ENCODE measurements around the gene UGT1A6.

Gene UGT1A6

DNA sequence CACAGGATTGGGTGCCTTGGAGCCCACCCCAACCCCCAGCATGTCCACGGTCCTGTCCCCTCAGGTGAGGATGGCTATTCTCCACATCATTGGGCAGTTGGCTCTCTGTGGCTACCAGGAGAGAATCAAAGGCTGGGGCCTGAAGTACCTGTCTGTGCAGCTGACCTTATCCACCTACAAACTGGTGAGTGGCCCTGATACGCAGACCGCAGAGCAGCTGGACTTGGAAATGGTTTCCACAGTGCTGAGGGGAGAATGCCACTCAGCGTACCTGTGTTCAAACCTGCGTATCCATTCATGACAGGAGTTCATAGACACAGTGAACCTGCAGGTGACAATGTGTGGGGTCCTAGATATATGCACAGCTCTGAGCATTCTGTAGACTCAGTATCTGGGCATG is 107.0 kb downstream of the UGT1A6 start:
- no peak for DNase-seq (ENCODE audit: low read depth)
- H3K4me3 ChIP-seq (ENCODE audit: low read depth, low read length): no peak overlapping the region
- TF ChIP-seq, protein P1, sequence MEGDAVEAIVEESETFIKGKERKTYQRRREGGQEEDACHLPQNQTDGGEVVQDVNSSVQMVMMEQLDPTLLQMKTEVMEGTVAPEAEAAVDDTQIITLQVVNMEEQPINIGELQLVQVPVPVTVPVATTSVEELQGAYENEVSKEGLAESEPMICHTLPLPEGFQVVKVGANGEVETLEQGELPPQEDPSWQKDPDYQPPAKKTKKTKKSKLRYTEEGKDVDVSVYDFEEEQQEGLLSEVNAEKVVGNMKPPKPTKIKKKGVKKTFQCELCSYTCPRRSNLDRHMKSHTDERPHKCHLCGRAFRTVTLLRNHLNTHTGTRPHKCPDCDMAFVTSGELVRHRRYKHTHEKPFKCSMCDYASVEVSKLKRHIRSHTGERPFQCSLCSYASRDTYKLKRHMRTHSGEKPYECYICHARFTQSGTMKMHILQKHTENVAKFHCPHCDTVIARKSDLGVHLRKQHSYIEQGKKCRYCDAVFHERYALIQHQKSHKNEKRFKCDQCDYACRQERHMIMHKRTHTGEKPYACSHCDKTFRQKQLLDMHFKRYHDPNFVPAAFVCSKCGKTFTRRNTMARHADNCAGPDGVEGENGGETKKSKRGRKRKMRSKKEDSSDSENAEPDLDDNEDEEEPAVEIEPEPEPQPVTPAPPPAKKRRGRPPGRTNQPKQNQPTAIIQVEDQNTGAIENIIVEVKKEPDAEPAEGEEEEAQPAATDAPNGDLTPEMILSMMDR (IDR thresholded peaks at IDR 0.05; ENCODE audit: insufficient read depth, low read depth, low read length, missing control alignments): no peak

DNA sequence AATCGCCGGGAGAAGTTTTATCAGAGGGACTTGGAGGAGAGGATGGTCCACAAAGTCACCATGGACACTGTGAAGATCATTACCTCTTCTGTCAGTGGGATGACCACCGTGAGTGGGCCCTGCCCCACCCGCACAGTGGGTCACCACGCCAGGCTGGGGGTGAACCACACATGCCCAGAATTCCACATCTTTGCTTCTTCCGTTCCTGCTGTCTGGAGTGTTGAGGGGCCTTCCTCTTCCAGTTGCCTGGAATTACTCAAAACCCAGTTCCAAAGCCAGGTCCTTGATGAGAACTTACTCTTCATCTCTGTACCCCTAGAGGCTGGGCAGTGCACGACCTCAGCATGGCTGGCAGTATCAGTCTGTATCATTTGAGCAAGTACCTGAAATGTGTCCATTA is 107.5 kb downstream of the UGT1A6 start:
- DNase-seq (ENCODE audit: low read depth): no peak
- TF ChIP-seq, protein P1 (IDR thresholded peaks at IDR 0.05; ENCODE audit: insufficient read depth, low read depth, low read length, missing control alignments): no peak
- H3K4me3 ChIP-seq (ENCODE audit: low read depth, low read length): no peak overlapping the region

DNA sequence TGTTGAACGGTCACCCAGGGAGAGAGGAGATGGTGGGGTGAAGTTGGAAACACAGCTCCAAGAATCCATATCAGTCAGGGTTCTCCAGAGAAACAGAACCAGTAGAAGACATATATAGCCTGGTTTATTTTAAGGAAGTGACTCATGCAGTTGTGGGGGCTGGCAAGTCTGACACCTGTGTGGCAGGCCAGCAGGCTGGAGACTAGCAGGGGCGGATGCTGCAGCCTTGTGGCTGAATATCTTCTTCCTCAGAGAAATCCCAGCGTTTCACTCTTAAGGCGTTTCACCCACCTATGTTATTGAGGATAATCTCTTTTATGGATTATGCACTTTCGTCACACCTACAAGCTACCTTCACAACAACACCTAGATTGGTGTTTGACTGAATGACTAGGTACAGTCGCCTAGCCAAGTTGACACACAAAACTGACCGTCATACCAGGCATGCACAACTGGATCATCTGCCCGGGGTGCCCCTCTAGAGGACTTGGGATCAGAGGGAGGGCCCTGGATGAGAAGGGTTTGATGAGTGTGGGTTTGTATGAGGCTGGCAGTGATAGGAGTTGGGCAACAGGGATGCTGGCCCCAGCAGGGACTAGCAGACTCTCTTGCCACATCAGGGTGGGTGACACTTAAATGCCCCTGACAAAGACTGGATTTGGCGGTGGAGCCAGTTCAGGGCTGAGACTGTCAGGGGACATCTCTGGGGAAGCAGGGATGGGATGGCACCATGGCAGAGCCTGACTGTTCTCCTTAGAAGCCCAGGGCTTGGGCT is 108.9 kb downstream of the UGT1A6 start:
- TF ChIP-seq, protein P1 (IDR thresholded peaks at IDR 0.05; ENCODE audit: insufficient read depth, low read depth, low read length, missing control alignments): no peak
- DNase-seq (ENCODE audit: low read depth): peak; percentile 49
- H3K4me3 ChIP-seq (ENCODE audit: low read depth, low read length): no peak overlapping the region

DNA sequence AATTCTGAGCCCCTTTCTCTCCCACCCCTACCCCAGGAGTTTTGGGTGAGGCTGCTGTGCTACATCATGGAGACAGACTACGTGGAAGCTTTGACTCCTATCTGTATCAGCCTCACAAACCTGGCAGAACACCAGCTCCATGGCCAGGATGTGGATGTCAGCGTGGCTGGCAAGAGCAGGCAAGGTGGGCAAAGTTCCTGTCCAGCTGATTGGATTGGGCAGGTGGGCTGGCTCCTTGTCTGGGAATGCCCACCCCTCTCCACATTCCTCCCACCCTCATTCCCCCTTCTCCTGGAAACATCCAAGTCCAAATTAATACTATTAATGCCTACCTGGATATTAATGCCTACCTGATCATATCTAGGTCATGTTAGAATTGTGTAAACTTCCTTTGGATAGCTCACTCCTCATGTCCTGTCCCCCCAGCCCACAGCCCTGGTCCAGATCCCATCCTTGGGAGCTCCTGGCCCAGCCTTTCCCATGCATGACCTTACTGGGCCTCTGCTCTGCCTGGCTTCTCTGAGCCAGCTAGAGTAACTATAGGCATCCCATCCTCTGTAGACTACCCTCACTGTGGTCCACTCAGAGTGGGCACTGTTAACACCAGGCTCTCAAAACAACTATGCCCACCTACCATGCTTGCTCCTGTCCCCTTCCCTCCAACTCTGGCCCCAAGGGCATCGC is 109.6 kb downstream of the UGT1A6 start:
- no peak overlapping the region for H3K4me3 ChIP-seq (ENCODE audit: low read depth, low read length)
- no peak for DNase-seq (ENCODE audit: low read depth)
- TF ChIP-seq, protein P1 (IDR thresholded peaks at IDR 0.05; ENCODE audit: insufficient read depth, low read depth, low read length, missing control alignments): no peak

DNA sequence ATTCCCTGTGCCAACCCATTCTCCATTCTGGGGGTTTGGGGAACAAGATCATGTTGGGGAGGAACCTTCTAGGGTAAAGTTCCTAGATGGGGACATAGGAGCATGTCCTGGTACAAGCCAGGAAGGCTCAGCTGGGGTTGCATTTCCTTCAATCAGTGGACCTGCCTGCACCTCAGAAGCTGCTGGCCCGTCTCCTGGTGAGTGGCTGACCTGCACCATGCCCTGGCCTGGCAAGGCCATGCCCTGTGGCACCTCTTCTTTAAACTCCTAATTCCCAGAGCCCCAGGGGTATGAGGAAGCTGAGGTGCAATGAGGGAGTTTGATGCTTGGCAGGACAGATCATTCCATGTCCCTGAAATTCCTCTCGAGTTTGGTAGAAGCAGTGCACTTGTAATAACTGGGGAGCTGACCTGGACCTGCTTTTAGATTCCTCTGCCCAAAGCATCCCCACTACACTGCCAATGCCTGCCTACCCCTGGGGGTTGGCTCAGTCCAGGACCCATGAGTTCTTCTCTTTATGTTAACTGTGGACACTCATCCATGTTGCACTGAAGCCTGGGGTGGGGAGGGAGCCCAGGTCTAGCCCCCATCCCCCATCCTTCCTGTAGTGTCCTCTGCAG is 110.7 kb downstream of the UGT1A6 start:
- H3K4me3 ChIP-seq (ENCODE audit: low read depth, low read length): no peak overlapping the region
- DNase-seq (ENCODE audit: low read depth): no peak
- TF ChIP-seq, protein P1 (IDR thresholded peaks at IDR 0.05; ENCODE audit: insufficient read depth, low read depth, low read length, missing control alignments): no peak

DNA sequence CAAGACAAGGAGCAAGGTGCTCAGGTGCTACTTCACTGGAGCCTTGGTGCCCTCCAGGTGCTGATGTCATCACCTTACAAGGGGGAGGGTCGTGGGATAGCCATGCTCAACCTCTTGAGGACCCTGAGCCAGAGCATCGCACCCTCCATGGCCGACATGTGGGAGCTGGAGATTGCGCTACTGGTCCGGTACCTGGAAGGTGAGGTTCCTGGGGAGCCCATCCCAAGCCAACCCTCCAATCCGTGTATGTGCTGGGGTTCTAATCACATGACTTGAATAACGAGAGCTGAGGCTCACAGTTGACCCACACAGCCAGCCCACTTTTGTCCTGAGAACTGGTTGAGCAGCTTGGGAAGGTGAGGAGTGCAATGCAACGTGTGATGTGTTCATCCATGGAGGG is 111.3 kb downstream of the UGT1A6 start:
- H3K4me3 ChIP-seq (ENCODE audit: low read depth, low read length): no peak overlapping the region
- DNase-seq (ENCODE audit: low read depth): no peak
- TF ChIP-seq, protein P1 (IDR thresholded peaks at IDR 0.05; ENCODE audit: insufficient read depth, low read depth, low read length, missing control alignments): no peak
